K562 (cell line): ENCODE measurements around the gene CMIP. TPM values are rescaled to one million over a fixed set of nuclear protein-coding genes. Genes with fewer than 3 reads are reported as not detected.

Experiments used
- ATAC-seq: fragments of 200-7000 bp; cut with Tn5 transposase; 3 replicates; pipeline ENCODE4 v1.9.1; 2020; ENCODE audit warnings: moderate library complexity
- BruUV-seq: library from RNA; stranded (reverse); fragments of 400-500 nt; replicated peaks from 2 replicates; lab custom pipeline; 2021; lab: Mats Ljungman, UMichigan
- CTCF ChIA-PET: fragments of 300-600 bp; formaldehyde crosslinking; extraction: SDS; loops from one replicate; lab custom pipeline; 2021; ENCODE audit warnings: low intra/inter-chr PET ratio; lab: Yijun Ruan, JAX
- POLR2A ChIA-PET: fragments of 300-600, 350-650 bp; sonication (Branson Sonifier 250); formaldehyde crosslinking; extraction: SDS; loops from one replicate; lab custom pipeline; 2021; ENCODE audit warnings: antibody characterized with exemption, inconsistent platforms; lab: Yijun Ruan, JAX
- DNase-seq, 4 experiments: peaks; one replicate each; pipeline versions ENCODE4 v3.0.0 to v3.0.0-alpha.2; 2011 to 2018; ENCODE audit warnings: low spot score in 3 of 4, mixed read lengths in 3 of 4; ENCODE audit errors: extremely low read depth in 1 of 4
- FAIRE-seq: peaks from 2 replicates; lab custom pipeline; 2011; peaks lifted over from hg19 to GRCh38; lab: Jason Lieb, UNC
- H2AFZ ChIP-seq: 2 replicates; pipeline ENCODE4 v1.6.0; 2011; ENCODE audit warnings: low read depth, low read length, control low read depth, inconsistent platforms
- H3K27ac ChIP-seq: fragments of 200-600 bp; 3 replicates; pipeline ENCODE4 v1.8.0; 2011; ENCODE audit warnings: low read depth, mild to moderate bottlenecking, control low read depth, inconsistent platforms, low read length, moderate library complexity, mixed read lengths; ENCODE audit errors: extremely low read depth
- H3K27me3 ChIP-seq, 2 experiments: fragments of 300-600 bp in 1 of 2; 2 replicates in 1 of 2; 3 replicates in 1 of 2; pipeline versions ENCODE4 v1.6.0 to v1.8.0; 2011; ENCODE audit warnings: inconsistent platforms in 2 of 2, low read length in 2 of 2, mild to moderate bottlenecking in 1 of 2, mixed read lengths in 1 of 2, moderate library complexity in 1 of 2; ENCODE audit not compliant: control insufficient read depth in 2 of 2, insufficient read depth in 2 of 2
- H3K36me3 ChIP-seq: fragments of 300-600 bp; 3 replicates; pipeline ENCODE4 v1.8.0; 2011; ENCODE audit warnings: mild to moderate bottlenecking, low read length, inconsistent platforms; ENCODE audit not compliant: control insufficient read depth, insufficient read depth
- H3K4me1 ChIP-seq, 2 experiments: fragments of 200-600 bp in 1 of 2; replicated peaks in 1 of 2; 2 replicates in 1 of 2; 3 replicates in 1 of 2; pipeline versions ENCODE4 v1.5.1 to v1.8.0; 2011; ENCODE audit warnings: inconsistent platforms in 2 of 2, low read length in 2 of 2, mild to moderate bottlenecking in 1 of 2, mixed read lengths in 1 of 2, moderate library complexity in 1 of 2; ENCODE audit not compliant: control insufficient read depth in 2 of 2, insufficient read depth in 2 of 2
- H3K4me2 ChIP-seq: 2 replicates; pipeline ENCODE4 v1.6.1; 2011; ENCODE audit warnings: low read length, control low read depth, inconsistent platforms, mixed read lengths; ENCODE audit not compliant: insufficient read depth
- H3K4me3 ChIP-seq: fragments of 200-600 bp; sonication (generic), shearing (Covaris generic); 2 replicates; pipeline ENCODE4 v1.5.1; 2016; ENCODE audit warnings: control low read depth, inconsistent platforms
- H3K79me2 ChIP-seq: fragments of 200-600 bp; 3 replicates; pipeline ENCODE4 v1.8.0; 2011; ENCODE audit warnings: low read length, inconsistent platforms; ENCODE audit not compliant: control insufficient read depth, insufficient read depth
- H3K9ac ChIP-seq, 2 experiments: 2 replicates each; pipeline versions ENCODE4 v1.6.0 to v1.6.1; 2011; ENCODE audit warnings: low read depth in 2 of 2, low read length in 2 of 2, control low read depth in 1 of 2, inconsistent platforms in 1 of 2, mild to moderate bottlenecking in 1 of 2, mixed read lengths in 1 of 2; ENCODE audit not compliant: insufficient read depth in 1 of 2
- H3K9me1 ChIP-seq: one replicate; pipeline ENCODE4 v1.6.0; 2011; ENCODE audit warnings: inconsistent platforms, mild to moderate bottlenecking, low read length, moderate library complexity; ENCODE audit not compliant: control insufficient read depth, insufficient read depth
- H3K9me3 ChIP-seq: replicated peaks from 2 replicates; pipeline ENCODE4 v1.5.1; 2011; ENCODE audit warnings: low read depth, low read length, inconsistent platforms; ENCODE audit not compliant: control insufficient read depth, insufficient read depth
- H4K20me1 ChIP-seq: replicated peaks from 2 replicates; pipeline ENCODE4 v1.6.1; 2011; ENCODE audit warnings: low read length, inconsistent platforms, mixed read lengths; ENCODE audit not compliant: control insufficient read depth, insufficient read depth
- DACH1 ChIP-seq: fragments of 450-650 bp; IDR thresholded peaks from 2 replicates; pipeline ENCODE4 v1.6.1; 2018; ENCODE audit not compliant: partially characterized antibody
- GTF3C2 ChIP-seq: IDR thresholded peaks from 3 replicates; pipeline ENCODE4 v1.6.1; 2011; ENCODE audit warnings: borderline replicate concordance, mild to moderate bottlenecking, moderate library complexity; ENCODE audit not compliant: insufficient read length; ENCODE audit errors: extremely low read depth
- MEF2A ChIP-seq: IDR thresholded peaks from 2 replicates; pipeline ENCODE4 v1.6.1; 2011; ENCODE audit warnings: low read depth, mild to moderate bottlenecking, low read length, moderate library complexity; ENCODE audit not compliant: control insufficient read depth
- PRDM10 ChIP-seq: fragments of 450-650 bp; IDR thresholded peaks from 2 replicates; pipeline ENCODE4 v1.6.1; 2018; ENCODE audit not compliant: partially characterized antibody
- ZNF444 ChIP-seq: fragments of 250-450 bp; sonication (Bioruptor Pico); IDR thresholded peaks from 2 replicates; pipeline ENCODE4 v1.4.0; 2020; ENCODE audit warnings: mild to moderate bottlenecking, moderate library complexity
- WGBS: fragments of 100-300 bp; shearing (Covaris generic); methylation state at CpG from one replicate; pipeline ENCODE4 v1.1.6; 2016; ENCODE audit warnings: low coverage, mixed read lengths; ENCODE audit not compliant: insufficient coverage; ENCODE audit errors: missing lambda C conversion rate; 5-methylcytosine and 5-hydroxymethylcytosine counted together
- in situ Hi-C: fragments of 300-500 bp; cut with MboI; formaldehyde crosslinking; loops from 4 replicates; pipeline ENCODE4 v1.15.0; 2018; ENCODE audit warnings: inconsistent platforms, mixed read lengths
- intact Hi-C: fragments of 100-400 bp; cut with micrococcal nuclease; formaldehyde crosslinking; loops from 2 replicates; pipeline ENCODE4 v1.14.2; 2022
- polyA plus RNA-seq, 8 experiments: library from polyadenylated mRNA; depleted of rRNA in 4 of 8; stranded (reverse) in 5 of 8; unstranded in 3 of 8; fragments of >200 nt; fragmentation: Nextera tagmentation in 2 of 8; fragmentation: Illumina TruSeq in 1 of 8; extraction: Ambion mirVana in 2 of 8; extraction: Trizol in 1 of 8; gene quantifications; 2 replicates each; pipeline versions ENCODE4 v1.2.1 to v1.2.3, GENCODE V29; 2011 to 2014; ENCODE audit warnings: inconsistent platforms in 1 of 8, missing spikeins in 1 of 8
- total RNA-seq, 7 experiments: library from RNA; depleted of rRNA in 6 of 7; stranded (reverse); fragments of >200 nt in 6 of 7; fragmentation: Illumina TruSeq in 2 of 7; extraction: Trizol in 2 of 7; gene quantifications; 2 replicates each; pipeline versions ENCODE4 v1.2.1 to v1.2.3, GENCODE V29; 2011 to 2021; ENCODE audit warnings: low replicate concordance in 1 of 7

CMIP gene
- total and polyA plus RNA-seq, 9 of the 15 experiments (the other 6 are each of a cell fraction or from before 2014, with no cell fraction given) = 0.94 to 82.5 (median 10.3) TPM

- TF ChIP-seq ZNF444 (CRISPR knock-in tag) = no peak
- TF ChIP-seq, all 486 proteins: peak for 8
These were observed 43.3 kb upstream of the CMIP start (continued) for GRCh38 chr16:81401035-81401950.

GRCh38 chr16:81403208-81403600, 41.4 kb upstream of the CMIP start:
- Histone ChIP-seq H3K9ac (peak overlapping the region in 1 of 2 experiments; percentile 56; a peak in 1 of 4 replicates), H2AFZ (0 out of 2 replicates have a peak overlapping the region, but pooled peaks have one; percentile 93)

More at GRCh38 chr16:81403208-81403600, 41.4 kb upstream of the CMIP start:
- no peaks in the 10 kb centered on the region for H3K36me3 ChIP-seq
- peak overlapping the region; percentile 83 for H3K4me2 ChIP-seq
- TF ChIP-seq DACH1 (no peak), PRDM10 (peak; percentile 18), MEF2A (no peak), GTF3C2 (no peak)
- no peak overlapping the region; the same call in 1 of the 2 replicates for H3K4me3 ChIP-seq
- intact Hi-C loops (loop anchor here (1.0 to 10.0 kb wide), 7 partner anchors 92 to 472 kb away; no protein-coding TSS in a partner anchor), in situ Hi-C loops (loop anchor here (5.0 kb wide), 1 partner anchor 324 kb away; no protein-coding TSS in a partner anchor)
- H3K79me2 ChIP-seq = no peaks in the 10 kb centered on the region
- POLR2A ChIA-PET = interaction anchor here (0.5 to 0.6 kb wide), 3 partner anchors 21 to 348 kb away, joined by 3 read pairs; no protein-coding TSS in a partner anchor
- no peak overlapping the region for H3K27ac ChIP-seq
- CTCF ChIA-PET = interaction anchor here (0.7 to 2.4 kb wide), 9 partner anchors 135 to 335 kb away, joined by 3 to 18 read pairs (median 4); no protein-coding TSS in a partner anchor
- peaks cover 4 to 16% of the 10 kb centered on the region in 2 experiments; a peak in 3 of 5 replicates for H3K27me3 ChIP-seq
- no peak for DNase-seq
- H3K9me3 ChIP-seq = no peaks in the 10 kb centered on the region
- no TSS peak for BruUV-seq
- H3K9me1 ChIP-seq = no peaks in the 10 kb centered on the region
- H4K20me1 ChIP-seq = no peaks in the 10 kb centered on the region
- 17% methylated on average over 5 of the region's 5 CpGs for WGBS
- peaks cover 6 to 9% of the 10 kb centered on the region in 2 experiments; a peak in 4 of 5 replicates for H3K4me1 ChIP-seq
- FAIRE-seq = no peak
- ATAC-seq = no peak
